ENCODE results near the gene APBB2. TPM values are rescaled to one million over a fixed set of nuclear protein-coding genes. Genes with fewer than 3 reads are reported as not detected.

The APBB2 gene
- total RNA-seq, 1 experiment from 2014 or later, result 17.7 TPM

- no TSS peak for BruUV-seq (replicated peaks)
- peaks cover 4% of the 10 kb centered on the region for H3K36me3 Mint-ChIP-seq (ENCODE audit: insufficient read depth, unreplicated experiment)
- TF ChIP-seq, protein P1, sequence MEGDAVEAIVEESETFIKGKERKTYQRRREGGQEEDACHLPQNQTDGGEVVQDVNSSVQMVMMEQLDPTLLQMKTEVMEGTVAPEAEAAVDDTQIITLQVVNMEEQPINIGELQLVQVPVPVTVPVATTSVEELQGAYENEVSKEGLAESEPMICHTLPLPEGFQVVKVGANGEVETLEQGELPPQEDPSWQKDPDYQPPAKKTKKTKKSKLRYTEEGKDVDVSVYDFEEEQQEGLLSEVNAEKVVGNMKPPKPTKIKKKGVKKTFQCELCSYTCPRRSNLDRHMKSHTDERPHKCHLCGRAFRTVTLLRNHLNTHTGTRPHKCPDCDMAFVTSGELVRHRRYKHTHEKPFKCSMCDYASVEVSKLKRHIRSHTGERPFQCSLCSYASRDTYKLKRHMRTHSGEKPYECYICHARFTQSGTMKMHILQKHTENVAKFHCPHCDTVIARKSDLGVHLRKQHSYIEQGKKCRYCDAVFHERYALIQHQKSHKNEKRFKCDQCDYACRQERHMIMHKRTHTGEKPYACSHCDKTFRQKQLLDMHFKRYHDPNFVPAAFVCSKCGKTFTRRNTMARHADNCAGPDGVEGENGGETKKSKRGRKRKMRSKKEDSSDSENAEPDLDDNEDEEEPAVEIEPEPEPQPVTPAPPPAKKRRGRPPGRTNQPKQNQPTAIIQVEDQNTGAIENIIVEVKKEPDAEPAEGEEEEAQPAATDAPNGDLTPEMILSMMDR (IDR thresholded peaks at IDR 0.05; ENCODE audit: unreplicated experiment), result no peak
- DNase-seq, result no peak
- CTCF ChIA-PET, result interaction anchor here (1.2 kb wide), 1 partner anchor 9 kb away, joined by 4 read pairs; no protein-coding TSS in a partner anchor
- no peaks in the 10 kb centered on the region for H3K4me1 Mint-ChIP-seq (ENCODE audit: low read depth, unreplicated experiment)
- no peaks in the 10 kb centered on the region for H3K27me3 Mint-ChIP-seq (ENCODE audit: unreplicated experiment)
- intact Hi-C loops (cut with micrococcal nuclease; ENCODE audit: unreplicated experiment), result no loop called here
- H3K4me3 Mint-ChIP-seq (ENCODE audit: low read depth, unreplicated experiment), result no peak overlapping the region
- no peaks in the 10 kb centered on the region for H3K9me3 Mint-ChIP-seq (ENCODE audit: low read depth, unreplicated experiment)
- no peak overlapping the region for H3K27ac Mint-ChIP-seq (ENCODE audit: unreplicated experiment)
These were observed 283.1 kb downstream of the APBB2 start for GRCh38 chr4:40931238-40931637.

- TF ChIP-seq, protein P1 (IDR thresholded peaks at IDR 0.05; ENCODE audit: unreplicated experiment), result no peak
- no TSS peak for BruUV-seq (replicated peaks)
- Mint-ChIP-seq H3K36me3 (ENCODE audit: insufficient read depth, unreplicated experiment) (peaks cover 4% of the 10 kb centered on the region), H3K9me3 (ENCODE audit: low read depth, unreplicated experiment) (no peaks in the 10 kb centered on the region), H3K27me3 (ENCODE audit: unreplicated experiment) (no peaks in the 10 kb centered on the region), H3K27ac (ENCODE audit: unreplicated experiment) (no peak overlapping the region), H3K4me1 (ENCODE audit: low read depth, unreplicated experiment) (no peaks in the 10 kb centered on the region), H3K4me3 (ENCODE audit: low read depth, unreplicated experiment) (no peak overlapping the region)
- intact Hi-C loops (cut with micrococcal nuclease; ENCODE audit: unreplicated experiment), result loop anchor here (1.0 kb wide), 1 partner anchor 285 kb away; no protein-coding TSS in a partner anchor
- no peak for DNase-seq
- CTCF ChIA-PET, result no interaction called here
These were observed 287.3 kb downstream of the APBB2 start for GRCh38 chr4:40927074-40927473.

DNA sequence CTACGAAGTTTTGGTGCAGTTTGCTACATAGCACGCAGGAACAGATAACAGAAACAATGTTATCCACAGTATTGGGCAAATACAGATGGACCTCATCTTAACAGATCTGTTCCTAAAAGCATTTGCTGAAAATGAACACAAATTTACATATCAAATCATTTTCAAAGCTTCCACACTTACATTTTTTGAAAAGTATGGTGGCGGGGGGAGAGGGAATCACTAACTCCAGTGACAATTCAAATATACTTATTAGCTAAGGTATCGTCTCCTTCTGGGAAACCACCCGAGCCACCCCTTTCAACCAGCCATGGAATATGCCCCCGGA lies 289.6 kb downstream of the APBB2 start:
- TF ChIP-seq, protein P1 (IDR thresholded peaks at IDR 0.05; ENCODE audit: unreplicated experiment), result no peak
- no peak overlapping the region for H3K4me3 Mint-ChIP-seq (ENCODE audit: low read depth, unreplicated experiment)
- peaks cover 4% of the 10 kb centered on the region for H3K36me3 Mint-ChIP-seq (ENCODE audit: insufficient read depth, unreplicated experiment)
- no peaks in the 10 kb centered on the region for H3K27me3 Mint-ChIP-seq (ENCODE audit: unreplicated experiment)
- H3K9me3 Mint-ChIP-seq (ENCODE audit: low read depth, unreplicated experiment), result no peaks in the 10 kb centered on the region
- CTCF ChIA-PET, result interaction anchor here (0.9 to 1.3 kb wide), 3 partner anchors 16 to 317 kb away, joined by 3 to 10 read pairs (median 3); partner anchors contain the start of gene APBB2
- H3K4me1 Mint-ChIP-seq (ENCODE audit: low read depth, unreplicated experiment), result no peaks in the 10 kb centered on the region
- no TSS peak for BruUV-seq (replicated peaks)
- DNase-seq, result no peak
- intact Hi-C loops (cut with micrococcal nuclease; ENCODE audit: unreplicated experiment), result no loop called here
- no peak overlapping the region for H3K27ac Mint-ChIP-seq (ENCODE audit: unreplicated experiment)

DNA sequence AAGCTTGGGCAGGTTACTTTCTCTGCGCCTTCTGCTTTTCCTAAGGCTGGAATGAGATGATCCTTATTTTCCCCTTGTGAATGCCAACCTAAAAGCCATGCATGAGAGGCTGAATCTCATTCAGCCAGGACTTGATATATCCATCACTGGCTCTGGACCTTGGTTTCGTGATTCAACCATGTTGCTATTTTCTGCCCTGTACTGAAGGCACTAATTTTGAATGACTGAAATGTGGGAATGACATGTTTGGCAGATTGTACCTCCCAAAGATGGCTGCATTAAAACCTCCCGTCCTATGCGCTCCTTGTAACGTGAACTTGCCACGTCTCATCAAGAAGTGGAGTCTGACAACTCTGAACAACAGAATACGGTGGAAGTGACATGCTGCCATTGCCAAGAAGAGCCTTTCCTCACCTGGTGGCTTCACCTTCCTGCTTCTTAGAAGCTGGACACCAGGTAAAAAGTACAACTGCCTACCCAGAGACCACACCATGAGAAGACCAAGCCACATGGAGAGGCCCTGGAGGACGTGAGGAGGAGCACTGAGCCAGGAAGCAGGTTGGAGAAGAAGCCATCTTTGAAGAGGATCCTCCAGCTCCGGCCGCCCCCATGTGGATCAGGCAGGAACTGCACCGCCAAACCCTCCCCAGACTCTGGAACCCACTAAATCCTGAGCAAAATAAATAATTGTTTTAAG lies 290.1 kb downstream of the APBB2 start:
- Mint-ChIP-seq H3K4me3 (ENCODE audit: low read depth, unreplicated experiment) (no peak overlapping the region), H3K4me1 (ENCODE audit: low read depth, unreplicated experiment) (no peaks in the 10 kb centered on the region), H3K36me3 (ENCODE audit: insufficient read depth, unreplicated experiment) (peaks cover 4% of the 10 kb centered on the region), H3K9me3 (ENCODE audit: low read depth, unreplicated experiment) (no peaks in the 10 kb centered on the region), H3K27ac (ENCODE audit: unreplicated experiment) (no peak overlapping the region), H3K27me3 (ENCODE audit: unreplicated experiment) (no peaks in the 10 kb centered on the region)
- CTCF ChIA-PET, result interaction anchor here (0.9 to 1.3 kb wide), 3 partner anchors 16 to 317 kb away, joined by 3 to 10 read pairs (median 3); partner anchors contain the start of gene APBB2
- intact Hi-C loops (cut with micrococcal nuclease; ENCODE audit: unreplicated experiment), result no loop called here
- no TSS peak for BruUV-seq (replicated peaks)
- DNase-seq, result peak; percentile 77
- TF ChIP-seq, protein P1 (IDR thresholded peaks at IDR 0.05; ENCODE audit: unreplicated experiment), result peak; percentile 74
